MCF 10A (cell line): ENCODE data around the gene MUTYH. TPM values are rescaled to one million over a fixed set of nuclear protein-coding genes. Genes with fewer than 3 reads are reported as not detected.
A peak's percentile ranks its signal among the peaks of the same experiment; 100 is the strongest.

Experiments used
- BruUV-seq: library from RNA; stranded (reverse); fragments of 400-500 nt; replicated peaks from 2 replicates; lab custom pipeline; 2021; lab: Mats Ljungman, UMichigan
- CTCF ChIA-PET: fragments of 300-600 bp; sonication (Branson Sonifier 250); formaldehyde crosslinking; extraction: SDS; loops from one replicate; lab custom pipeline; 2021; ENCODE audit warnings: antibody characterized with exemption, inconsistent platforms; lab: Yijun Ruan, JAX
- POLR2A ChIA-PET: fragments of 300-600, 350-650 bp; sonication (Branson Sonifier 250); formaldehyde crosslinking; extraction: SDS; loops from one replicate; lab custom pipeline; 2020; ENCODE audit warnings: antibody characterized with exemption, inconsistent platforms; lab: Yijun Ruan, JAX
- DNase-seq: peaks from one replicate; pipeline ENCODE4 v3.0.0-alpha.2; 2018; ENCODE audit not compliant: unreplicated experiment
- H3K27ac Mint-ChIP-seq: one replicate; pipeline ENCODE4 v1.8.0; 2022; ENCODE audit warnings: mild to moderate bottlenecking, low read depth, mixed read lengths; ENCODE audit not compliant: unreplicated experiment
- H3K27me3 Mint-ChIP-seq: one replicate; pipeline ENCODE4 v1.8.0; 2022; ENCODE audit warnings: mixed read lengths; ENCODE audit not compliant: insufficient read depth, unreplicated experiment
- H3K36me3 Mint-ChIP-seq: one replicate; pipeline ENCODE4 v1.8.0; 2022; ENCODE audit warnings: mild to moderate bottlenecking, moderate library complexity, mixed read lengths; ENCODE audit not compliant: insufficient read depth, unreplicated experiment
- H3K4me1 Mint-ChIP-seq: one replicate; pipeline ENCODE4 v1.8.0; 2022; ENCODE audit warnings: mixed read lengths; ENCODE audit not compliant: insufficient read depth, unreplicated experiment
- H3K4me3 Mint-ChIP-seq: one replicate; pipeline ENCODE4 v1.8.0; 2022; ENCODE audit warnings: mild to moderate bottlenecking, moderate library complexity, mixed read lengths; ENCODE audit not compliant: unreplicated experiment
- H3K9me3 Mint-ChIP-seq: one replicate; pipeline ENCODE4 v1.8.0; 2022; ENCODE audit warnings: mixed read lengths; ENCODE audit not compliant: unreplicated experiment
- CTCF ChIP-seq: fragments of 200-600 bp; IDR thresholded peaks from one replicate; pipeline ENCODE4 v1.8.0; 2022; ENCODE audit warnings: antibody characterized with exemption, mild to moderate bottlenecking; ENCODE audit not compliant: unreplicated experiment
- intact Hi-C: fragments of 100-400 bp; cut with micrococcal nuclease; formaldehyde crosslinking; loops from 2 replicates; pipeline ENCODE4 v1.14.1; 2022
- total RNA-seq: library from RNA; stranded (reverse); gene quantifications from 2 replicates; pipeline ENCODE4 v1.2.3, GENCODE V29; 2022

The MUTYH gene
- total RNA-seq, 1 experiment from 2014 or later, result 31.3 TPM

- no peak overlapping the region for H3K4me3 Mint-ChIP-seq
- no peak for TF ChIP-seq CTCF
- POLR2A ChIA-PET, result no interaction called here
- peak overlapping the region; percentile 18 for H3K27ac Mint-ChIP-seq
- no peak for DNase-seq
- intact Hi-C loops, result no loop called here
- peaks cover 17% of the 10 kb centered on the region for H3K36me3 Mint-ChIP-seq
- H3K27me3 Mint-ChIP-seq, result no peaks in the 10 kb centered on the region
- peaks cover 2% of the 10 kb centered on the region for H3K4me1 Mint-ChIP-seq
- H3K9me3 Mint-ChIP-seq, result no peaks in the 10 kb centered on the region
- no TSS peak for BruUV-seq
- CTCF ChIA-PET, result no interaction called here
Measured at GRCh38 chr1:45334308-45335245, 5.7 kb downstream of the MUTYH start.

- CTCF ChIA-PET, result no interaction called here
- no peaks in the 10 kb centered on the region for H3K9me3 Mint-ChIP-seq
- intact Hi-C loops, result no loop called here
- H3K27me3 Mint-ChIP-seq, result no peaks in the 10 kb centered on the region
- peaks cover 7% of the 10 kb centered on the region for H3K4me1 Mint-ChIP-seq
- POLR2A ChIA-PET, result interaction anchor here (0.5 to 1.1 kb wide), 2 partner anchors 16 to 201 kb away, joined by 3 read pairs; no protein-coding TSS in a partner anchor
- BruUV-seq, result no TSS peak
- H3K36me3 Mint-ChIP-seq, result peaks cover 17% of the 10 kb centered on the region
- no peak for DNase-seq
- H3K27ac Mint-ChIP-seq, result no peak overlapping the region
- no peak for TF ChIP-seq CTCF
- no peak overlapping the region for H3K4me3 Mint-ChIP-seq
Measured at GRCh38 chr1:45332346-45332720, 7.9 kb downstream of the MUTYH start.

GRCh38 chr1:45331436-45332345 is 8.5 kb downstream of the MUTYH start:
- no peak for DNase-seq
- Mint-ChIP-seq H3K9me3 (no peaks in the 10 kb centered on the region), H3K4me1 (peaks cover 7% of the 10 kb centered on the region), H3K36me3 (peaks cover 17% of the 10 kb centered on the region), H3K4me3 (no peak overlapping the region), H3K27ac (no peak overlapping the region), H3K27me3 (no peaks in the 10 kb centered on the region)
- BruUV-seq, result no TSS peak
- ChIA-PET POLR2A (interaction anchor here (0.5 to 1.2 kb wide), 3 partner anchors 8 to 202 kb away, joined by 3 read pairs; partner anchors contain the start of genes MUTYH and TOE1), CTCF (interaction anchor here (0.7 kb wide), 1 partner anchor 1124 kb away, joined by 3 read pairs; no protein-coding TSS in a partner anchor)
- intact Hi-C loops, result no loop called here
- TF ChIP-seq CTCF, result no peak
